DLD1 (cell line): ENCODE measurements around the gene RAN.
"Not testable (repeated sequence)": the region's sequence is repeated elsewhere in the genome, so short reads cannot be mapped to it uniquely, and the experiment has no call there.

ENCODE experiments used
- in situ Hi-C: cut with HindIII; loops from 2 replicates; pipeline ENCODE4 v1.10.0; 2017; ENCODE audit warnings: low sequenced_read_pairs

The RAN gene

GRCh38 chr12:130849561-130850417 lies 22.1 kb upstream of the RAN start:
- in situ Hi-C loops: no loop called here

GRCh38 chr12:130850418-130851021 lies 21.3 kb upstream of the RAN start:
- in situ Hi-C loops: no loop called here

- in situ Hi-C loops: no loop called here
These were observed 15.8 kb upstream of the RAN start for GRCh38 chr12:130856088-130856487.

- in situ Hi-C loops: no loop called here
These were observed 13.8 kb upstream of the RAN start for GRCh38 chr12:130858084-130858483.

GRCh38 chr12:130859161-130859560 lies 12.7 kb upstream of the RAN start:
- in situ Hi-C loops: no loop called here

- in situ Hi-C loops: no loop called here
These were observed 11.6 kb upstream of the RAN start for GRCh38 chr12:130860311-130860710.

GRCh38 chr12:130862161-130862560 lies 9.7 kb upstream of the RAN start:
- in situ Hi-C loops: no loop called here

- in situ Hi-C loops: not testable (repeated sequence)
These were observed 9.1 kb upstream of the RAN start for GRCh38 chr12:130862771-130863170.

- in situ Hi-C loops: no loop called here
These were observed 8.6 kb upstream of the RAN start for GRCh38 chr12:130863298-130863697.

- in situ Hi-C loops: no loop called here
These were observed 3.5 kb upstream of the RAN start for GRCh38 chr12:130868412-130868811.

GRCh38 chr12:130870442-130871285 lies 1.2 kb upstream of the RAN start:
- in situ Hi-C loops: no loop called here

GRCh38 chr12:130872179-130873096 lies 572 bp downstream of the RAN start:
- in situ Hi-C loops: no loop called here

- in situ Hi-C loops: no loop called here
These were observed 1.4 kb downstream of the RAN start for GRCh38 chr12:130873106-130873795.

- in situ Hi-C loops: no loop called here
These were observed 2.0 kb downstream of the RAN start for GRCh38 chr12:130873825-130874224.

- in situ Hi-C loops: no loop called here
These were observed 2.8 kb downstream of the RAN start for GRCh38 chr12:130874696-130875095.

GRCh38 chr12:130875193-130875592 lies 3.3 kb downstream of the RAN start:
- in situ Hi-C loops: no loop called here

- in situ Hi-C loops: not testable (repeated sequence)
These were observed 3.8 kb downstream of the RAN start for GRCh38 chr12:130875708-130876107.

GRCh38 chr12:130876297-130876696 lies 4.4 kb downstream of the RAN start:
- in situ Hi-C loops: no loop called here

GRCh38 chr12:130876758-130877157 lies 4.9 kb downstream of the RAN start:
- in situ Hi-C loops: no loop called here

- in situ Hi-C loops: no loop called here
These were observed 5.5 kb downstream of the RAN start for GRCh38 chr12:130877333-130877732.
